ENCODE measurements around the gene SMIM9.

Gene SMIM9

GRCh38 chrX:154784149-154784995 lies 50.1 kb downstream of the SMIM9 start:
- Histone ChIP-seq H3K27me3 (ENCODE audit: control insufficient read depth in 1 of 2, insufficient read depth in 2 of 2, low read length in 2 of 2) (no peaks in the 10 kb centered on the region), H3K27ac (ENCODE audit: low read depth, low read length) (no peak overlapping the region), H3K4me1 (ENCODE audit: control insufficient read depth in 1 of 2, insufficient read depth in 2 of 2, low read length in 2 of 2) (no peaks in the 10 kb centered on the region), H3K4me3 (ENCODE audit: low read depth in 1 of 2, low read length in 2 of 2) (no peak overlapping the region), H3K36me3 (ENCODE audit: control insufficient read depth in 1 of 2, insufficient read depth in 2 of 2, low read length in 2 of 2) (peaks cover 11 to 33% of the 10 kb centered on the region in 2 donors), H3K9ac (ENCODE audit: low read depth in 1 of 2, low read length in 2 of 2) (no peak overlapping the region), H3K9me3 (ENCODE audit: control insufficient read depth in 1 of 2, low read length in 2 of 2) (no peaks in the 10 kb centered on the region)

GRCh38 chrX:154780968-154781367 lies 53.5 kb downstream of the SMIM9 start:
- H3K9ac ChIP-seq (ENCODE audit: low read depth in 1 of 2, low read length in 2 of 2) = no peak overlapping the region
- H3K27me3 ChIP-seq (ENCODE audit: control insufficient read depth in 1 of 2, insufficient read depth in 2 of 2, low read length in 2 of 2) = no peaks in the 10 kb centered on the region
- no peak overlapping the region for H3K4me3 ChIP-seq (ENCODE audit: low read depth in 1 of 2, low read length in 2 of 2)
- H3K27ac ChIP-seq (ENCODE audit: low read depth, low read length) = no peak overlapping the region
- H3K36me3 ChIP-seq (ENCODE audit: control insufficient read depth in 1 of 2, insufficient read depth in 2 of 2, low read length in 2 of 2) = peaks cover 25 to 49% of the 10 kb centered on the region in 2 donors
- no peaks in the 10 kb centered on the region for H3K9me3 ChIP-seq (ENCODE audit: control insufficient read depth in 1 of 2, low read length in 2 of 2)
- H3K4me1 ChIP-seq (ENCODE audit: control insufficient read depth in 1 of 2, insufficient read depth in 2 of 2, low read length in 2 of 2) = no peaks in the 10 kb centered on the region

- H3K27ac ChIP-seq (ENCODE audit: low read depth, low read length) = no peak overlapping the region
- H3K4me3 ChIP-seq (ENCODE audit: low read depth in 1 of 2, low read length in 2 of 2) = no peak overlapping the region
- H3K27me3 ChIP-seq (ENCODE audit: control insufficient read depth in 1 of 2, insufficient read depth in 2 of 2, low read length in 2 of 2) = no peaks in the 10 kb centered on the region
- H3K36me3 ChIP-seq (ENCODE audit: control insufficient read depth in 1 of 2, insufficient read depth in 2 of 2, low read length in 2 of 2) = peaks cover 30 to 59% of the 10 kb centered on the region in 2 donors
- H3K4me1 ChIP-seq (ENCODE audit: control insufficient read depth in 1 of 2, insufficient read depth in 2 of 2, low read length in 2 of 2) = no peaks in the 10 kb centered on the region
- H3K9me3 ChIP-seq (ENCODE audit: control insufficient read depth in 1 of 2, low read length in 2 of 2) = no peaks in the 10 kb centered on the region
- H3K9ac ChIP-seq (ENCODE audit: low read depth in 1 of 2, low read length in 2 of 2) = no peak overlapping the region
Observed at GRCh38 chrX:154779261-154779660, 55.2 kb downstream of the SMIM9 start.

- Histone ChIP-seq H3K27ac (ENCODE audit: low read depth, low read length) (no peak overlapping the region), H3K36me3 (ENCODE audit: control insufficient read depth in 1 of 2, insufficient read depth in 2 of 2, low read length in 2 of 2) (peaks cover 33 to 62% of the 10 kb centered on the region in 2 donors)
Observed at GRCh38 chrX:154776753-154777152, 57.7 kb downstream of the SMIM9 start.

GRCh38 chrX:154775419-154776349 lies 58.8 kb downstream of the SMIM9 start:
- H3K4me3 ChIP-seq (ENCODE audit: low read depth in 1 of 2, low read length in 2 of 2) = no peak overlapping the region
- H3K4me1 ChIP-seq (ENCODE audit: control insufficient read depth in 1 of 2, insufficient read depth in 2 of 2, low read length in 2 of 2) = no peaks in the 10 kb centered on the region
- no peaks in the 10 kb centered on the region for H3K9me3 ChIP-seq (ENCODE audit: control insufficient read depth in 1 of 2, low read length in 2 of 2)
- H3K36me3 ChIP-seq (ENCODE audit: control insufficient read depth in 1 of 2, insufficient read depth in 2 of 2, low read length in 2 of 2) = peaks cover 33 to 59% of the 10 kb centered on the region in 2 donors
- H3K27ac ChIP-seq (ENCODE audit: low read depth, low read length) = no peak overlapping the region
- no peak overlapping the region for H3K9ac ChIP-seq (ENCODE audit: low read depth in 1 of 2, low read length in 2 of 2)
- no peaks in the 10 kb centered on the region for H3K27me3 ChIP-seq (ENCODE audit: control insufficient read depth in 1 of 2, insufficient read depth in 2 of 2, low read length in 2 of 2)

More at GRCh38 chrX:154776753-154777152, 57.7 kb downstream of the SMIM9 start:
- Histone ChIP-seq H3K4me3 (ENCODE audit: low read depth in 1 of 2, low read length in 2 of 2) (no peak overlapping the region), H3K4me1 (ENCODE audit: control insufficient read depth in 1 of 2, insufficient read depth in 2 of 2, low read length in 2 of 2) (no peaks in the 10 kb centered on the region), H3K9me3 (ENCODE audit: control insufficient read depth in 1 of 2, low read length in 2 of 2) (no peaks in the 10 kb centered on the region), H3K9ac (ENCODE audit: low read depth in 1 of 2, low read length in 2 of 2) (no peak overlapping the region), H3K27me3 (ENCODE audit: control insufficient read depth in 1 of 2, insufficient read depth in 2 of 2, low read length in 2 of 2) (no peaks in the 10 kb centered on the region)

- no peak overlapping the region for H3K4me3 ChIP-seq (ENCODE audit: low read depth in 1 of 2, low read length in 2 of 2)
- no peaks in the 10 kb centered on the region for H3K27me3 ChIP-seq (ENCODE audit: control insufficient read depth in 1 of 2, insufficient read depth in 2 of 2, low read length in 2 of 2)
- no peaks in the 10 kb centered on the region for H3K9me3 ChIP-seq (ENCODE audit: control insufficient read depth in 1 of 2, low read length in 2 of 2)
- H3K4me1 ChIP-seq (ENCODE audit: control insufficient read depth in 1 of 2, insufficient read depth in 2 of 2, low read length in 2 of 2) = no peaks in the 10 kb centered on the region
- no peak overlapping the region for H3K9ac ChIP-seq (ENCODE audit: low read depth in 1 of 2, low read length in 2 of 2)
- peaks cover 33 to 66% of the 10 kb centered on the region in 2 donors for H3K36me3 ChIP-seq (ENCODE audit: control insufficient read depth in 1 of 2, insufficient read depth in 2 of 2, low read length in 2 of 2)
- no peak overlapping the region for H3K27ac ChIP-seq (ENCODE audit: low read depth, low read length)
Observed at GRCh38 chrX:154774622-154775021, 59.8 kb downstream of the SMIM9 start.
